K562 (cell line): ENCODE measurements around the gene MMP2. TPM values are rescaled to one million over a fixed set of nuclear protein-coding genes. Genes with fewer than 3 reads are reported as not detected.

Experiments used
- ATAC-seq: fragments of 200-7000 bp; cut with Tn5 transposase; 3 replicates; pipeline ENCODE4 v1.9.1; 2020; ENCODE audit warnings: moderate library complexity
- BruUV-seq: library from RNA; stranded (reverse); fragments of 400-500 nt; replicated peaks from 2 replicates; lab custom pipeline; 2021; lab: Mats Ljungman, UMichigan
- CTCF ChIA-PET: fragments of 300-600 bp; formaldehyde crosslinking; extraction: SDS; loops from one replicate; lab custom pipeline; 2021; ENCODE audit warnings: low intra/inter-chr PET ratio; lab: Yijun Ruan, JAX
- POLR2A ChIA-PET: fragments of 300-600, 350-650 bp; sonication (Branson Sonifier 250); formaldehyde crosslinking; extraction: SDS; loops from one replicate; lab custom pipeline; 2021; ENCODE audit warnings: antibody characterized with exemption, inconsistent platforms; lab: Yijun Ruan, JAX
- DNase-seq, 4 experiments: peaks; one replicate each; pipeline versions ENCODE4 v3.0.0 to v3.0.0-alpha.2; 2011 to 2018; ENCODE audit warnings: low spot score in 3 of 4, mixed read lengths in 3 of 4; ENCODE audit errors: extremely low read depth in 1 of 4
- FAIRE-seq: peaks from 2 replicates; lab custom pipeline; 2011; peaks lifted over from hg19 to GRCh38; lab: Jason Lieb, UNC
- H2AFZ ChIP-seq: 2 replicates; pipeline ENCODE4 v1.6.0; 2011; ENCODE audit warnings: low read depth, low read length, control low read depth, inconsistent platforms
- H3K27ac ChIP-seq: fragments of 200-600 bp; 3 replicates; pipeline ENCODE4 v1.8.0; 2011; ENCODE audit warnings: low read depth, mild to moderate bottlenecking, control low read depth, inconsistent platforms, low read length, moderate library complexity, mixed read lengths; ENCODE audit errors: extremely low read depth
- H3K27me3 ChIP-seq, 2 experiments: fragments of 300-600 bp in 1 of 2; 2 replicates in 1 of 2; 3 replicates in 1 of 2; pipeline versions ENCODE4 v1.6.0 to v1.8.0; 2011; ENCODE audit warnings: inconsistent platforms in 2 of 2, low read length in 2 of 2, mild to moderate bottlenecking in 1 of 2, mixed read lengths in 1 of 2, moderate library complexity in 1 of 2; ENCODE audit not compliant: control insufficient read depth in 2 of 2, insufficient read depth in 2 of 2
- H3K36me3 ChIP-seq: fragments of 300-600 bp; 3 replicates; pipeline ENCODE4 v1.8.0; 2011; ENCODE audit warnings: mild to moderate bottlenecking, low read length, inconsistent platforms; ENCODE audit not compliant: control insufficient read depth, insufficient read depth
- H3K4me1 ChIP-seq, 2 experiments: fragments of 200-600 bp in 1 of 2; replicated peaks in 1 of 2; 2 replicates in 1 of 2; 3 replicates in 1 of 2; pipeline versions ENCODE4 v1.5.1 to v1.8.0; 2011; ENCODE audit warnings: inconsistent platforms in 2 of 2, low read length in 2 of 2, mild to moderate bottlenecking in 1 of 2, mixed read lengths in 1 of 2, moderate library complexity in 1 of 2; ENCODE audit not compliant: control insufficient read depth in 2 of 2, insufficient read depth in 2 of 2
- H3K4me2 ChIP-seq: 2 replicates; pipeline ENCODE4 v1.6.1; 2011; ENCODE audit warnings: low read length, control low read depth, inconsistent platforms, mixed read lengths; ENCODE audit not compliant: insufficient read depth
- H3K4me3 ChIP-seq: fragments of 200-600 bp; sonication (generic), shearing (Covaris generic); 2 replicates; pipeline ENCODE4 v1.5.1; 2016; ENCODE audit warnings: control low read depth, inconsistent platforms
- H3K79me2 ChIP-seq: fragments of 200-600 bp; 3 replicates; pipeline ENCODE4 v1.8.0; 2011; ENCODE audit warnings: low read length, inconsistent platforms; ENCODE audit not compliant: control insufficient read depth, insufficient read depth
- H3K9ac ChIP-seq, 2 experiments: 2 replicates each; pipeline versions ENCODE4 v1.6.0 to v1.6.1; 2011; ENCODE audit warnings: low read depth in 2 of 2, low read length in 2 of 2, control low read depth in 1 of 2, inconsistent platforms in 1 of 2, mild to moderate bottlenecking in 1 of 2, mixed read lengths in 1 of 2; ENCODE audit not compliant: insufficient read depth in 1 of 2
- H3K9me1 ChIP-seq: one replicate; pipeline ENCODE4 v1.6.0; 2011; ENCODE audit warnings: inconsistent platforms, mild to moderate bottlenecking, low read length, moderate library complexity; ENCODE audit not compliant: control insufficient read depth, insufficient read depth
- H3K9me3 ChIP-seq: replicated peaks from 2 replicates; pipeline ENCODE4 v1.5.1; 2011; ENCODE audit warnings: low read depth, low read length, inconsistent platforms; ENCODE audit not compliant: control insufficient read depth, insufficient read depth
- H4K20me1 ChIP-seq: replicated peaks from 2 replicates; pipeline ENCODE4 v1.6.1; 2011; ENCODE audit warnings: low read length, inconsistent platforms, mixed read lengths; ENCODE audit not compliant: control insufficient read depth, insufficient read depth
- CBX5 ChIP-seq: IDR thresholded peaks from 2 replicates; pipeline ENCODE4 v1.6.1; 2014; ENCODE audit warnings: low read depth, borderline replicate concordance
- CBX8 ChIP-seq: fragments of 200-600 bp; sonication (generic); IDR thresholded peaks from 2 replicates; pipeline ENCODE4 v1.6.1; 2012; ENCODE audit warnings: borderline replicate concordance, mixed run types, low read depth, mild to moderate bottlenecking, moderate library complexity, mixed read lengths, low read length, control low read depth, inconsistent platforms; ENCODE audit not compliant: poor library complexity, severe bottlenecking; ENCODE audit errors: extremely low read depth
- FOXA3 ChIP-seq, 2 experiments: fragments of 450-650 bp in 1 of 2; sonication (generic) in 1 of 2; formaldehyde crosslinking; IDR thresholded peaks in 1 of 2; conservative IDR thresholded peaks in 1 of 2; 2 replicates each; pipeline versions ENCODE4 v1.4.0 to v1.8.0; 2020 to 2022; ENCODE audit warnings: mild to moderate bottlenecking in 2 of 2, missing genetic modification reagents in 1 of 2
- HDAC2 ChIP-seq: fragments of 450-650 bp; IDR thresholded peaks from 2 replicates; pipeline ENCODE4 v1.6.1; 2016; ENCODE audit warnings: mild to moderate bottlenecking
- HEY1 ChIP-seq: fragments of 250-450 bp; sonication (Bioruptor Pico); IDR thresholded peaks from 2 replicates; pipeline ENCODE4 v1.5.0; 2020; ENCODE audit warnings: mild to moderate bottlenecking, moderate library complexity, borderline replicate concordance
- SMAD3 ChIP-seq: fragments of 450-650 bp; formaldehyde crosslinking; conservative IDR thresholded peaks from 2 replicates; pipeline ENCODE4 v1.4.0; 2020; ENCODE audit warnings: mild to moderate bottlenecking
- ZNF165 ChIP-seq: fragments of 250-450 bp; sonication (Bioruptor Pico); IDR thresholded peaks from 2 replicates; pipeline ENCODE4 v1.4.0; 2020; ENCODE audit warnings: borderline replicate concordance
- WGBS: fragments of 100-300 bp; shearing (Covaris generic); methylation state at CpG from one replicate; pipeline ENCODE4 v1.1.6; 2016; ENCODE audit warnings: low coverage, mixed read lengths; ENCODE audit not compliant: insufficient coverage; ENCODE audit errors: missing lambda C conversion rate; 5-methylcytosine and 5-hydroxymethylcytosine counted together
- in situ Hi-C: fragments of 300-500 bp; cut with MboI; formaldehyde crosslinking; loops from 4 replicates; pipeline ENCODE4 v1.15.0; 2018; ENCODE audit warnings: inconsistent platforms, mixed read lengths
- intact Hi-C: fragments of 100-400 bp; cut with micrococcal nuclease; formaldehyde crosslinking; loops from 2 replicates; pipeline ENCODE4 v1.14.2; 2022
- polyA plus RNA-seq, 8 experiments: library from polyadenylated mRNA; depleted of rRNA in 4 of 8; stranded (reverse) in 5 of 8; unstranded in 3 of 8; fragments of >200 nt; fragmentation: Nextera tagmentation in 2 of 8; fragmentation: Illumina TruSeq in 1 of 8; extraction: Ambion mirVana in 2 of 8; extraction: Trizol in 1 of 8; gene quantifications; 2 replicates each; pipeline versions ENCODE4 v1.2.1 to v1.2.3, GENCODE V29; 2011 to 2014; ENCODE audit warnings: inconsistent platforms in 1 of 8, missing spikeins in 1 of 8
- total RNA-seq, 7 experiments: library from RNA; depleted of rRNA in 6 of 7; stranded (reverse); fragments of >200 nt in 6 of 7; fragmentation: Illumina TruSeq in 2 of 7; extraction: Trizol in 2 of 7; gene quantifications; 2 replicates each; pipeline versions ENCODE4 v1.2.1 to v1.2.3, GENCODE V29; 2011 to 2021; ENCODE audit warnings: low replicate concordance in 1 of 7

Gene MMP2
- total and polyA plus RNA-seq, 9 of the 15 experiments (the other 6 are each of a cell fraction or from before 2014, with no cell fraction given) = 0.05 to 0.53 TPM; not detected in 7

- no peak for TF ChIP-seq FOXA3 (CRISPR knock-in tag; conservative IDR thresholded peaks at IDR 0.05 in 1 of 2, IDR thresholded peaks at IDR 0.05 in 1 of 2)
- TF ChIP-seq, all 486 proteins: peak for 0
These were observed 9.3 kb downstream of the MMP2 start (continued) for GRCh38 chr16:55488306-55488705.

GRCh38 chr16:55489119-55489955, 10.3 kb downstream of the MMP2 start:
- no peaks in the 10 kb centered on the region for H3K9me3 ChIP-seq
- BruUV-seq = no TSS peak
- POLR2A ChIA-PET = no interaction called here
- H3K9me1 ChIP-seq = no peaks in the 10 kb centered on the region
- no peak overlapping the region for H3K9ac ChIP-seq
- DNase-seq (no peak), ATAC-seq (no peak), FAIRE-seq (no peak)
- no peaks in the 10 kb centered on the region for H3K79me2 ChIP-seq
- H2AFZ ChIP-seq = no peak overlapping the region
- H3K27ac ChIP-seq = no peak overlapping the region
- no peak overlapping the region for H3K4me2 ChIP-seq
- H3K4me1 ChIP-seq = no peaks in the 10 kb centered on the region
- CTCF ChIA-PET = interaction anchor here (0.5 kb wide), 1 partner anchor 103 kb away, joined by 3 read pairs; no protein-coding TSS in a partner anchor
- H4K20me1 ChIP-seq = peaks cover 4% of the 10 kb centered on the region; the same call in 1 of the 2 replicates
- 1% methylated on average over 14 of the region's 14 CpGs for WGBS
- H3K36me3 ChIP-seq = no peaks in the 10 kb centered on the region
- H3K27me3 ChIP-seq = peaks cover 7 to 41% of the 10 kb centered on the region in 2 experiments; a peak in 3 of 5 replicates
- no peak overlapping the region for H3K4me3 ChIP-seq
- intact Hi-C loops = no loop called here
- in situ Hi-C loops = no loop called here
- TF ChIP-seq ZNF165 = no peak
- no peak for TF ChIP-seq CBX8
- no peak for TF ChIP-seq CBX5
- no peak for TF ChIP-seq HEY1 (CRISPR knock-in tag)
- TF ChIP-seq HDAC2 = no peak
- no peak for TF ChIP-seq SMAD3
